Measurements from ENCODE around the gene FAM47E. TPM values are rescaled to one million over a fixed set of nuclear protein-coding genes. Genes with fewer than 3 reads are reported as not detected.

FAM47E gene
- total and polyA plus RNA-seq, 2 of the 13 experiments (the other 11 are each of a cell fraction or from before 2014, with no cell fraction given), result 0.33 to 0.66 TPM

DNA sequence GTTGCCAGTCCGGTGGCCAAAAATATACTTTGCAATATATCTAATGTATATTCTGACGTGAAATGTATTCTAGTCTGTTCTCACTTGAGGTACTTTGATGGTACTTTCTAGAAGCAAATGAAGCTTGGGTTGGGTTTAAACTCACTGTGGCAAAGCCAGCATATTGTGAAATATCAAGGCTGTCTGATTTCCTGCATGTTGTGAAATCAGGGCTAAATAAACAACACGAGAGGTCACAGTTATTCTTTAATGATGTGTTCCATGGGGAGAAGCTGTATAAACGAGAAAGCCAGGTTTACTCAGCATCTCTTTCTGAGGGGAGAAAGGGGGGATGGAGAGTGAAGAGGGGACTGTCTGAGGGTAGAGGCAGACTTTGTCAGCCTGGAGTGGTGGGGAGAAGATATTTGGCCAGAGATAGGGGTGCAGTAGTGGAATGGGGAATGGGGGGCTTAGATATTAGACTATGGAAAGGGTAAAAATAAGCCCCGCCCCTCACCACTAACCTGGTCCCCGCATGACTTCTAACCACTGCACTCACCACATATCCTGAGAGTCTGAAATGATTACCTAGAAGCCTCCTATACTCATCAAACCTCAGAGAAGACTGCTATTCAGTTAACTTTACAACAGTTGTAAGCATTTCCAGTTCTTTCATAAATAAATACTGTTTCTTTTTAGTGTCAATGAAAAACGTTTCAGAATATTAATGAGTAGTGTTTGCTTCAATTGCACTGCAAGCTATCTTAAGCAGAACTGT, 32.0 kb upstream of the FAM47E start (continued):
- TF ChIP-seq ZHX2 (IDR thresholded peaks at IDR 0.05; ENCODE audit: low read depth) (no peak), ZHX2 (CRISPR knock-in tag; IDR thresholded peaks at IDR 0.05; ENCODE audit: borderline replicate concordance) (no peak), THAP11 (CRISPR knock-in tag; IDR thresholded peaks at IDR 0.05) (peak; percentile 56; the same call in 1 of the 2 replicates), CSRNP2 (CRISPR knock-in tag; conservative IDR thresholded peaks at IDR 0.05; ENCODE audit: low read depth) (no peak), SOX6 (IDR thresholded peaks at IDR 0.05) (no peak), SOX6 (CRISPR knock-in tag; IDR thresholded peaks at IDR 0.05) (peak; percentile 61), NR2F1 (CRISPR knock-in tag; IDR thresholded peaks at IDR 0.05) (peak; percentile 78 to 81), ATF5 (CRISPR knock-in tag; IDR thresholded peaks at IDR 0.05; ENCODE audit: low read depth) (no peak), SAP130 (CRISPR knock-in tag; IDR thresholded peaks at IDR 0.05; ENCODE audit: low read depth) (peak; percentile 46; the same call in 1 of the 2 replicates), ZNF644 (CRISPR knock-in tag; IDR thresholded peaks at IDR 0.05; ENCODE audit: low read depth) (peak; percentile 64; the same call in 1 of the 2 replicates), ZNF33A (CRISPR knock-in tag; IDR thresholded peaks at IDR 0.05; ENCODE audit: borderline replicate concordance) (no peak), KLF16 (CRISPR knock-in tag; IDR thresholded peaks at IDR 0.05) (peak in 1 of 2 experiments; percentile 55; a peak in 1 of 4 replicates), ELF3 (CRISPR knock-in tag; IDR thresholded peaks at IDR 0.05) (peak; percentile 97), GFI1 (CRISPR knock-in tag; IDR thresholded peaks at IDR 0.05; ENCODE audit: borderline replicate concordance) (peak; percentile 71), RFXAP (CRISPR knock-in tag; IDR thresholded peaks at IDR 0.05; ENCODE audit: borderline replicate concordance) (no peak), PHF21A (CRISPR knock-in tag; IDR thresholded peaks at IDR 0.05) (0 out of 2 replicates have a peak, but pooled peaks have one; percentile 35), ETV5 (CRISPR knock-in tag; IDR thresholded peaks at IDR 0.05; ENCODE audit: borderline replicate concordance) (peak; percentile 89), NCOA2 (CRISPR knock-in tag; IDR thresholded peaks at IDR 0.05) (peak; percentile 56)
- TF ChIP-seq, protein P1, sequence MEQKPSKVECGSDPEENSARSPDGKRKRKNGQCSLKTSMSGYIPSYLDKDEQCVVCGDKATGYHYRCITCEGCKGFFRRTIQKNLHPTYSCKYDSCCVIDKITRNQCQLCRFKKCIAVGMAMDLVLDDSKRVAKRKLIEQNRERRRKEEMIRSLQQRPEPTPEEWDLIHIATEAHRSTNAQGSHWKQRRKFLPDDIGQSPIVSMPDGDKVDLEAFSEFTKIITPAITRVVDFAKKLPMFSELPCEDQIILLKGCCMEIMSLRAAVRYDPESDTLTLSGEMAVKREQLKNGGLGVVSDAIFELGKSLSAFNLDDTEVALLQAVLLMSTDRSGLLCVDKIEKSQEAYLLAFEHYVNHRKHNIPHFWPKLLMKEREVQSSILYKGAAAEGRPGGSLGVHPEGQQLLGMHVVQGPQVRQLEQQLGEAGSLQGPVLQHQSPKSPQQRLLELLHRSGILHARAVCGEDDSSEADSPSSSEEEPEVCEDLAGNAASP (CRISPR knock-in tag; IDR thresholded peaks at IDR 0.05; ENCODE audit: borderline replicate concordance), result peak; percentile 55; the same call in 1 of the 2 replicates
